WERI-Rb-1 (cell line): ENCODE data around the gene LGALS8.
"Not testable (repeated sequence)": the region's sequence is repeated elsewhere in the genome, so short reads cannot be mapped to it uniquely, and the experiment has no call there.

ENCODE experiments used
- DNase-seq: peaks from one replicate; pipeline ENCODE4 v3.0.0-alpha.2; 2020
- H3K27ac ChIP-seq: fragments of 250-450 bp; sonication (Bioruptor Pico); 2 replicates; pipeline ENCODE4 v1.5.1; 2020; ENCODE audit warnings: mild to moderate bottlenecking, moderate library complexity
- H3K27me3 ChIP-seq: fragments of 250-450 bp; sonication (Bioruptor Pico); 2 replicates; pipeline ENCODE4 v1.5.1; 2021; ENCODE audit warnings: mild to moderate bottlenecking, low read depth, moderate library complexity; ENCODE audit not compliant: insufficient read depth, severe bottlenecking
- H3K36me3 ChIP-seq: fragments of 250-450 bp; sonication (Bioruptor Pico); 2 replicates; pipeline ENCODE4 v1.5.1; 2020; ENCODE audit warnings: mild to moderate bottlenecking, moderate library complexity
- H3K4me3 ChIP-seq: 2 replicates; pipeline ENCODE4 v1.5.1; 2011; ENCODE audit warnings: low read depth, mild to moderate bottlenecking, control low read depth, low read length
- H3K9me3 ChIP-seq: fragments of 250-450 bp; sonication (Bioruptor Pico); 2 replicates; pipeline ENCODE4 v1.5.1; 2021; ENCODE audit warnings: mild to moderate bottlenecking, moderate library complexity; ENCODE audit not compliant: severe bottlenecking
- CTCF ChIP-seq: IDR thresholded peaks from 2 replicates; pipeline ENCODE4 v1.5.1; 2011; ENCODE audit warnings: low read depth, mild to moderate bottlenecking, control low read depth, inconsistent platforms, low read length

Gene LGALS8

DNA sequence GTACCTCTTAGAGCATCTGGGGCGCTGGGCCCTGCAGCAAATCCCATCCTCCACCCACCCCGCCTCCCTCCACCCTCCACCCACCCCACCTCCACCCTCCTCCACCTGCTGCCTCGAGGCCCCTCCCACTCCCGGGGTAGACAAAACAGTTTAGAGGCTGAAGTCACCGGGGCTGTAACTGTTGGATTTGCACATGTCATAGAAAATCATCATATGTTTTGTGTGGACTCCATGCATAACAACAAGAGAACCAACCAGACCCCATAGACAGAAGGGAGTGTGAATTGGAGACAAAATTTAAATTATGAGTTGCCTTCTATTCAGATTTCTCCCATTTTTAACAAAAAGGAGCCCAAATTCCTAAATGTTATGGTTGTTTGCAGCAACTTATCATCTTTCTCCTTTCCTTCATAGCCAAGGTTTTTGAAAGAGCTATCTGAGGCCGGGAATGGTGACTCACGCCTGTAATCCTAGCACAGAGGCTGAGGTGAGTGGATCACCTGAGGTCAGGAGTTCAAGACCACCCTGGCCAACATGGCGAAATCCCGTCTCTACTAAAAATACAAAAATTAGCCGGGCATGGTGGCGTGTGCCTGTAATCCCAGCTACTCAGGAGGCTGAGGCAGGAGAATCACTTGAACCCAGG, 28.2 kb upstream of the LGALS8 start:
- no peaks in the 10 kb centered on the region for H3K9me3 ChIP-seq
- no peak overlapping the region for H3K27ac ChIP-seq
- H3K27me3 ChIP-seq = no peaks in the 10 kb centered on the region
- no peaks in the 10 kb centered on the region for H3K36me3 ChIP-seq
- no peak for TF ChIP-seq CTCF
- no peak overlapping the region for H3K4me3 ChIP-seq
- peak; percentile 66 for DNase-seq

DNA sequence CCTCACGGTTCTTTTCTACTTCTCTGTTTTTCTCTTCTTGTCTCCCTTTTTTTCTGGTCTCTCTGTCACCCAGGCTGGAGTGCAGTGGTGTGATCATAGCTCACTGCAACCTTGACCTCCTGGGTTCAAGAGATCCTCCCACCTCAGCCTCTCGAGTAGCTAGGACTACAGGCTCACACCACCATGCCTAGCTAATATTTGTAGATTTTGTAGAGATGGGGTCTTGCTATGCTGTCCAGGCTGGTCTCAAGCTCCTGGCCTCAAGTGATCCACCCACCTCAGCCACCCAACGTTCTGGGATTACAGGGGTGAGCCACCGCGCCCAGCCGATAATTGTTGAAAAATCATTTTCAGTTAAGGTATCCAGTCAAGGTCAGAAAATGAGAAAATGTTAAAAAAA, 25.9 kb upstream of the LGALS8 start:
- TF ChIP-seq CTCF = no peak
- Histone ChIP-seq H3K9me3 (no peaks in the 10 kb centered on the region), H3K4me3 (no peak overlapping the region), H3K27me3 (no peaks in the 10 kb centered on the region), H3K36me3 (no peaks in the 10 kb centered on the region), H3K27ac (no peak overlapping the region)
- DNase-seq = no peak

GRCh38 chr1:236501093-236501492, 22.7 kb upstream of the LGALS8 start:
- TF ChIP-seq CTCF = no peak
- H3K27me3 ChIP-seq = no peaks in the 10 kb centered on the region
- no peaks in the 10 kb centered on the region for H3K9me3 ChIP-seq
- no peak overlapping the region for H3K4me3 ChIP-seq
- no peak for DNase-seq
- no peaks in the 10 kb centered on the region for H3K36me3 ChIP-seq
- H3K27ac ChIP-seq = no peak overlapping the region

GRCh38 chr1:236502579-236502971, 21.2 kb upstream of the LGALS8 start:
- DNase-seq = no peak
- Histone ChIP-seq H3K27me3 (no peaks in the 10 kb centered on the region), H3K9me3 (no peaks in the 10 kb centered on the region), H3K36me3 (no peaks in the 10 kb centered on the region), H3K4me3 (no peak overlapping the region), H3K27ac (no peak overlapping the region)
- no peak for TF ChIP-seq CTCF

GRCh38 chr1:236502972-236503639, 20.7 kb upstream of the LGALS8 start:
- Histone ChIP-seq H3K9me3 (no peaks in the 10 kb centered on the region), H3K4me3 (no peak overlapping the region), H3K27me3 (no peaks in the 10 kb centered on the region), H3K27ac (no peak overlapping the region), H3K36me3 (no peaks in the 10 kb centered on the region)
- no peak for TF ChIP-seq CTCF
- DNase-seq = no peak

- H3K9me3 ChIP-seq, H3K27me3 ChIP-seq, DNase-seq, H3K36me3 ChIP-seq, H3K27ac ChIP-seq, H3K4me3 ChIP-seq: not testable (repeated sequence)
Observed at GRCh38 chr1:236504338-236504737, 19.4 kb upstream of the LGALS8 start.
